T-helper 17 cell (primary cell): ENCODE measurements around the gene SLC31A1. TPM values are rescaled to one million over a fixed set of nuclear protein-coding genes. Genes with fewer than 3 reads are reported as not detected.

ENCODE experiments used
- ATAC-seq: fragments of 150-1000 bp; cut with Tn5 transposase; 2 replicates; pipeline ENCODE4 v1.10.0; 2021; ENCODE audit warnings: mild to moderate bottlenecking, moderate library complexity
- DNase-seq, 3 donors: peaks; one replicate each; pipeline versions ENCODE4 v3.0.0 to v3.0.0-alpha.2; 2020 to 2021
- H3K9me3 ChIP-seq: one replicate; pipeline ENCODE4 v1.7.0; 2013; ENCODE audit warnings: low read length, mild to moderate bottlenecking; ENCODE audit not compliant: control insufficient read depth, poor library complexity, severe bottlenecking
- H3K27ac Mint-ChIP-seq: one replicate; pipeline ENCODE4 v1.8.0; 2022; ENCODE audit warnings: mild to moderate bottlenecking, moderate library complexity, mixed read lengths
- H3K27me3 Mint-ChIP-seq: one replicate; pipeline ENCODE4 v1.8.0; 2022; ENCODE audit warnings: mixed read lengths
- H3K36me3 Mint-ChIP-seq: one replicate; pipeline ENCODE4 v1.8.0; 2022; ENCODE audit warnings: low read depth, mixed read lengths
- H3K4me1 Mint-ChIP-seq: one replicate; pipeline ENCODE4 v1.8.0; 2022; ENCODE audit warnings: mild to moderate bottlenecking, mixed read lengths
- H3K4me3 Mint-ChIP-seq: one replicate; pipeline ENCODE4 v1.8.0; 2022; ENCODE audit warnings: mild to moderate bottlenecking, moderate library complexity, mixed read lengths
- total RNA-seq, 4 donors: library from RNA in 2 of 4; stranded (reverse) in 2 of 4; gene quantifications; one replicate each; pipeline ENCODE4 v1.2.3 and lab custom pipeline; 2022 to 2026

SLC31A1 gene
- total RNA-seq, 2 donors from 2014 or later, result 2.3 to 4.0 TPM

- ATAC-seq (no peak), DNase-seq (no peak)
- Mint-ChIP-seq H3K27ac (no peak overlapping the region), H3K36me3 (peaks cover 10% of the 10 kb centered on the region), H3K27me3 (no peaks in the 10 kb centered on the region), H3K4me1 (peaks cover 5% of the 10 kb centered on the region), H3K4me3 (no peak overlapping the region)
- no peaks in the 10 kb centered on the region for H3K9me3 ChIP-seq
Measured at GRCh38 chr9:113199683-113200329, 21.5 kb upstream of the SLC31A1 start.

- ATAC-seq (no peak), DNase-seq (no peak)
- H3K4me1 Mint-ChIP-seq, result no peaks in the 10 kb centered on the region
- peaks cover 3% of the 10 kb centered on the region for H3K36me3 Mint-ChIP-seq
- H3K9me3 ChIP-seq, result no peaks in the 10 kb centered on the region
- H3K27ac Mint-ChIP-seq, result no peak overlapping the region
- no peaks in the 10 kb centered on the region for H3K27me3 Mint-ChIP-seq
- H3K4me3 Mint-ChIP-seq, result no peak overlapping the region
Measured at GRCh38 chr9:113205432-113205831, 15.9 kb upstream of the SLC31A1 start.

GRCh38 chr9:113205861-113206260, 15.5 kb upstream of the SLC31A1 start:
- H3K27ac Mint-ChIP-seq, result no peak overlapping the region
- no peak overlapping the region for H3K4me3 Mint-ChIP-seq
- peaks cover 3% of the 10 kb centered on the region for H3K36me3 Mint-ChIP-seq
- DNase-seq (no peak), ATAC-seq (no peak)
- H3K27me3 Mint-ChIP-seq, result no peaks in the 10 kb centered on the region
- H3K4me1 Mint-ChIP-seq, result no peaks in the 10 kb centered on the region
- no peaks in the 10 kb centered on the region for H3K9me3 ChIP-seq

DNA sequence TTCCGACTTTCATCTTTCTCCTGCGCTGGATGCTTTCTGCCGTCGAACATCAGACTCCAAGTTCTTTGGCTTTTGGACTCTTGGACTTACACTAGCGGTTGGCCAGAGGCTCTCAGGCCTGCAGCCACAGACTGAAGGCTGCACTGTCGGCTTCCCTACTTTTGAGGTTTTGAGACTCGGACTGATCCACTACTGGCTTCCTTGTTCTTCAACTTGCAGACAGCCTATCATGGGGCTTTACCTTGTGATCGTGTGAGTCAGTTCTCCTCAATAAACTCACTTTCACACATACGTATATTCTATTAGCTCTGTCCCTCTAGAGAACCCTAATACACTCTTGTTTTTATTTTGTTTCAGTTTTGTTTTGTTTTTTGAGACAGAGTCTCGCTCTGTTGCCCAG, 10.5 kb upstream of the SLC31A1 start:
- Mint-ChIP-seq H3K27ac (no peak overlapping the region), H3K36me3 (peaks cover 4% of the 10 kb centered on the region)
- no peaks in the 10 kb centered on the region for H3K9me3 ChIP-seq

DNA sequence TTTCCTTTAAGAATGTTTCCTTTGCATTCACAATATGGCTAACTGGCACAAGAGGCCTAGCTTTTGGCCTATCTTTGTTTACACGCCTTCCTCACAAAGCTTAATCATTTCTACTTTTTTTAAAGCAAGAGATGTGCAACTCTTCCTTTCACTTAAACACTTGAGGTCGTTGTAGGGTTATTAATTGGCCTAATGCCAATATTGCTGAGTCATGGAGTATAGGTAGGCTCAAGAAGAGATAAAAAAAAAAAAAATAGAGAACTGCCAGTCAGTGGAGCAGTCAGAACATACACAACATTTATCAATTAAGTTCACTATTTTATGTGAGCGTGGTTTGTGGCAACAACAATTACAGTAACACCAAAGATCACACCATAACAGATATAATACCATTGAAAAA, 6.2 kb upstream of the SLC31A1 start:
- peaks cover 32% of the 10 kb centered on the region for H3K4me1 Mint-ChIP-seq
- H3K4me3 Mint-ChIP-seq, result no peak overlapping the region
- ATAC-seq (no peak), DNase-seq (no peak)
- H3K27ac Mint-ChIP-seq, result peak overlapping the region; percentile 59
- H3K27me3 Mint-ChIP-seq, result no peaks in the 10 kb centered on the region
- H3K9me3 ChIP-seq, result no peaks in the 10 kb centered on the region
- H3K36me3 Mint-ChIP-seq, result peaks cover 4% of the 10 kb centered on the region

More for the DNA sequence above, 10.5 kb upstream of the SLC31A1 start:
- Mint-ChIP-seq H3K4me1 (peaks cover 22% of the 10 kb centered on the region), H3K27me3 (no peaks in the 10 kb centered on the region), H3K4me3 (no peak overlapping the region)
- DNase-seq (no peak), ATAC-seq (no peak)

GRCh38 chr9:113216406-113216805, 4.9 kb upstream of the SLC31A1 start:
- ATAC-seq, result no peak
- Mint-ChIP-seq H3K4me3 (no peak overlapping the region), H3K36me3 (peaks cover 3% of the 10 kb centered on the region), H3K27ac (no peak overlapping the region), H3K27me3 (no peaks in the 10 kb centered on the region), H3K4me1 (peaks cover 35% of the 10 kb centered on the region)
- DNase-seq, result no peak
- H3K9me3 ChIP-seq, result no peaks in the 10 kb centered on the region

- ATAC-seq (no peak), DNase-seq (no peak)
- peaks cover 33% of the 10 kb centered on the region for H3K4me1 Mint-ChIP-seq
- H3K9me3 ChIP-seq, result no peaks in the 10 kb centered on the region
- no peaks in the 10 kb centered on the region for H3K36me3 Mint-ChIP-seq
- H3K4me3 Mint-ChIP-seq, result peak overlapping the region; percentile 96
- H3K27ac Mint-ChIP-seq, result peak overlapping the region; percentile 87
- no peaks in the 10 kb centered on the region for H3K27me3 Mint-ChIP-seq
Measured at GRCh38 chr9:113219186-113219936, 2.0 kb upstream of the SLC31A1 start.

DNA sequence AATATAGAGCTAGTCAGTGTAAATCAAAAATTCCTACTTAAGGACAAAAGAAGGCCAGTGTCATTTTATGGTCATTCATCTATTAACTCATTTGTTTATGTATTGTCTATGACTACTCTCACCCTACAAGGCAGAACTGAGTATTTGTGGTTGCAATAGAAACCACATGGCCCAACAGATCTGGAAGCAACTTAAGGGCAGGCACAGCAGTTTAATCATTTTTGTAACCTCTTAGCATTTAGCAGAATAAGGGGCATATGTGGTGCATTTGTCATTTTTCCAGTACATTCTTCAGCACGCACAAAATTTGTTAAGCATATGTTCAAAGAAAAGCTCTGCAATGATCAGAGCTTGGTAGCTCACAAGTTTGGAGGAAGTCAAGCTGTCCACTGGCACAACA, 1.4 kb upstream of the SLC31A1 start:
- peak overlapping the region; percentile 96 for H3K4me3 Mint-ChIP-seq
- H3K9me3 ChIP-seq, result no peaks in the 10 kb centered on the region
- H3K27ac Mint-ChIP-seq, result peak overlapping the region; percentile 90
- no peak for DNase-seq
- H3K27me3 Mint-ChIP-seq, result no peaks in the 10 kb centered on the region
- peaks cover 30% of the 10 kb centered on the region for H3K4me1 Mint-ChIP-seq
- no peaks in the 10 kb centered on the region for H3K36me3 Mint-ChIP-seq
- no peak for ATAC-seq

DNA sequence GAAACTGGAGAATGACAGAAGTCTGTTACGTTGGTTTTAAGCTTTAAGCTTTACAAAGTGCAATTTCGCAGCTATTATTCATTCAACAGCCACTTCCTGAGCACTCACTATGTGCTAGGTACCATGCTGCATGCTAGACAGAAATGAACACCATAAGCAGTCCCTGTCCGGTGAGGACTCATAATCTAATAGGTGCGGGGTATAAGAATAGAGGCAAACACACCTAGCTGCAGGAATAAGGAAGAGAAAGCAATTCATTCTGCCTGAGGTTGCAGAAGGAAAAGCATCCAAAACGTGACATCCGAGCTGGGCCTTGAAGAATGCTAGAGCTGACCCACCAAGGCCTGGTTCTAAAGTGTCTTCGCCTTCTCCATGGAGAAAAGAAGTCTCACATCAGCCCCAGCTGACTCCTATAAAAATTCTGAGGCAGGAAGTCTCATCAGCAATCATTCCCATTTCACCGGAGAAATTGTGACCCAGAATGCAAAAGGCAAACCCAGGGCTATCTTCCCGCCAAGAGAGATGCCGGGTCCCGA, 809 bp upstream of the SLC31A1 start:
- DNase-seq (no peak), ATAC-seq (no peak)
- H3K4me3 Mint-ChIP-seq, result peak overlapping the region; percentile 96
- no peaks in the 10 kb centered on the region for H3K9me3 ChIP-seq
- peaks cover 26% of the 10 kb centered on the region for H3K4me1 Mint-ChIP-seq
- H3K27me3 Mint-ChIP-seq, result no peaks in the 10 kb centered on the region
- peak overlapping the region; percentile 90 for H3K27ac Mint-ChIP-seq
- no peaks in the 10 kb centered on the region for H3K36me3 Mint-ChIP-seq

GRCh38 chr9:113221800-113222481, 597 bp downstream of the SLC31A1 start:
- no peaks in the 10 kb centered on the region for H3K9me3 ChIP-seq
- Mint-ChIP-seq H3K4me1 (peaks cover 26% of the 10 kb centered on the region), H3K4me3 (peak overlapping the region; percentile 96), H3K27ac (peak overlapping the region; percentile 90), H3K27me3 (no peaks in the 10 kb centered on the region), H3K36me3 (no peaks in the 10 kb centered on the region)
- DNase-seq (peak in 1 of 3 donors; percentile 4), ATAC-seq (no peak)

DNA sequence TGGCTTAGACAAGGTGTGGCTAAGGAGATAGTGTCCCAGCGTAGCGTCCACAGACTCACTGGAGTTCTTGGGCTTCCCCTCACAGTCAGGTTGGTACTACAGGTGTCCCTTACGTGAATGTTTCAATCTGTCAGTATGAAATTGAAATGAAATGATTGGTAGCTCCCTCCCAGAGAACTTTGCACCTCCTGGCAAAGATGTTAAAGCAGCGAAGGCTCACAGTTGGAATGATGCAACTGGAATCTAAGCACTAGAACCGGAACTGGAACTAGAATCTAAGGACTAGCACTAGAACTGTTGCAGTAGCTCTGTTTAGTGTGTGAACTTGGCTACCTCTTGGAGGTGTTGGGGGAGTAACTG, 1.1 kb downstream of the SLC31A1 start:
- DNase-seq (no peak), ATAC-seq (no peak)
- Mint-ChIP-seq H3K4me1 (peaks cover 26% of the 10 kb centered on the region), H3K27ac (peak overlapping the region; percentile 90), H3K27me3 (no peaks in the 10 kb centered on the region), H3K4me3 (peak overlapping the region; percentile 96), H3K36me3 (no peaks in the 10 kb centered on the region)
- H3K9me3 ChIP-seq, result no peaks in the 10 kb centered on the region

GRCh38 chr9:113223963-113224362, 2.6 kb downstream of the SLC31A1 start:
- no peaks in the 10 kb centered on the region for H3K27me3 Mint-ChIP-seq
- H3K4me1 Mint-ChIP-seq, result peaks cover 27% of the 10 kb centered on the region
- DNase-seq, result no peak
- ATAC-seq, result no peak
- H3K27ac Mint-ChIP-seq, result no peak overlapping the region
- no peak overlapping the region for H3K4me3 Mint-ChIP-seq
- no peaks in the 10 kb centered on the region for H3K36me3 Mint-ChIP-seq
- no peaks in the 10 kb centered on the region for H3K9me3 ChIP-seq

DNA sequence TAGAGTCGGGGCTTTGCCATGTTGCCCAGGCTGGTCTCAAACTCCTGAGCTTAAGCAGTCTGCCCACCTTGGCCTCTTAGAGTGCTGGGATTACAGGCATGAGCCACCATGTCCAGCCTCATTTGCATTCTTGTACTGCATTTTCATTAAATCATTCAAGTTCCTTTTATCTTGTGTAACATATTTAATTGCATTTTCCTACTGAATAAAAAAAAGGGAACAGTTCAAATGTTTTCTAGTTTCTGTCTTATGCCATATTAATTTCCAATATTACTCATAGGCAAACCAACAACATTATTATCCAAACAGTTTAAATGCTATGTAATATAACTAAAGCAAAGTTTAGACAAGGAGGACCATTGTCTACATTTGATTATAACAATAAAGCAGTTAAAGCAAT, 6.1 kb downstream of the SLC31A1 start:
- Mint-ChIP-seq H3K4me1 (peaks cover 8% of the 10 kb centered on the region), H3K36me3 (no peaks in the 10 kb centered on the region), H3K27me3 (no peaks in the 10 kb centered on the region), H3K4me3 (no peak overlapping the region), H3K27ac (no peak overlapping the region)
- ATAC-seq (no peak), DNase-seq (no peak)
- H3K9me3 ChIP-seq, result no peaks in the 10 kb centered on the region
